Measurements from ENCODE around the gene SMAD6. TPM values are rescaled to one million over a fixed set of nuclear protein-coding genes. Genes with fewer than 3 reads are reported as not detected.
"Not testable (repeated sequence)": the region's sequence is repeated elsewhere in the genome, so short reads cannot be mapped to it uniquely, and the experiment has no call there.

The SMAD6 gene
- total RNA-seq, 1 donor from 2014 or later = 1.9 TPM

DNA sequence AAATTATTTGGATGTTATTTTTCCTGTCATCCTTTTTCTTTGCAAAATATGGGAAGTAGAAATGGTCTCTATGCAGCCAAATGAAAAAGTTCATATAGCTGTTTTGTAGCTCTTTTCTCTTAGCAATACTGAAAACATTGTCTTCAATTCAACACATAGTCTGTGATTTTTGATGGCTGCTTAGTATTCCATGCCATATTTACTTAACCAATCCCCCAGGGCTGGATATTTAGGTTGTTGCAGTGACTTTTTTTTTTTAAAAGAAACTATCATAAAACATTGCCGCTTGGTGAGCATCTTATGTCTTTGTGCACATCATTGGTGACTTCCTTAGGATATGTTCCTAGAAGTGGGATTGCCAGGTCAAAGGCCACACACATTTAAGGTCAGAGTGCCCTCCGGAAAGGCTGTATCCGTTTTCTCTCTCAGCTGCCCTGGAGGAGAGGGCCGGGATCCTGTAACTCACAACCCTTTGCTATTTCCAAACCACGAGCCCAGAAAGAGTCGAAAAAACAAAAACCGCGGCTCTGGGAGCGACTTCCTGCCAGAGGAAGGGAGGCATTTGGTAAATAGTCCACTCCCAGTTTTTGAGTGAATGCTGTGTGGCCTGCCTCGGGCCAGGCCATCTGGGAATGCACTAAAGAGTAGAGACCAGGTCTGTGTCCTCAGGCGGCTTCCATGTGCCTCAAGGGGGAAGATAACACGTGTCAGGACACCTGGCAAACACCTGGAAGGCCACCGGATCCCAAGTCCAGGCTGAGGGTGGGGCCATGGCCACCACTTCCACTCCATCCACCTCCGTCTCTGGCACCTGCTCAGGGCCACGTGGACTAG is 41.9 kb downstream of the SMAD6 start:
- DNase-seq = no peak

- no peak for DNase-seq
Measured at GRCh38 chr15:66744610-66745279, 42.7 kb downstream of the SMAD6 start.

DNA sequence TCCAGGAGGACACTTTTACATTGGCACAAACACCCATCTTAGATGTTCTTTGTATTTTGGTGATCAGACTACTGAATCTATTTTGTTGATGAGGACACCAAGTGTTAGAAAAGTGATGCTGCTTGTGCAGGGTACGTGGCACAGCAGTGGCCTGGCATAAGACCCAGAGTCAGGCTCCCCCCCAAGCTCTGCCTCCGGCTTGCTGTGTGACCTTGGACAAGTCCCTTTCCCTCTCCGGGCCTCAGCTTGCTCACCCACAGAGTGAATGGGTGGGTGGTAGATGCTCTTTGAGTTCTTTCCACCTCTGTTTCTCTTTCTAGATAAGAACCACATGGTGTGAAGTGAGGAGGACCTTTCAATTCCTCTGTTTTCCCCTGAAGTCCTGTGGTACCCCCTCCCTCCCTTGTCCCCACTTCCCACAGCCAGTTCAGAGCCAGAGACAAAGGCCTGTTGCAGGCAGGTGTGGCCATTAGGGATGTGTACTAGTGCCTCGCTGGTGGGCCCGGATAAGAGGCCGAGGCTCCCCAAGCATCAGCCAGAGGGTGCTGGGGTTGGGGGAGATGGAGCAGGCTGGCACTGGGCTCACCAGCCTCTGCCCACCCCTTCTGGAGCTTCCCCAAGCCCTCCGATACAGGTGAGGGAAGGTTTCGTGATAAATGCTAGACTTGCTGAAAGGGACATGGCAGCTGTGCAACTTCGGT is 43.6 kb downstream of the SMAD6 start:
- no peak for DNase-seq

DNA sequence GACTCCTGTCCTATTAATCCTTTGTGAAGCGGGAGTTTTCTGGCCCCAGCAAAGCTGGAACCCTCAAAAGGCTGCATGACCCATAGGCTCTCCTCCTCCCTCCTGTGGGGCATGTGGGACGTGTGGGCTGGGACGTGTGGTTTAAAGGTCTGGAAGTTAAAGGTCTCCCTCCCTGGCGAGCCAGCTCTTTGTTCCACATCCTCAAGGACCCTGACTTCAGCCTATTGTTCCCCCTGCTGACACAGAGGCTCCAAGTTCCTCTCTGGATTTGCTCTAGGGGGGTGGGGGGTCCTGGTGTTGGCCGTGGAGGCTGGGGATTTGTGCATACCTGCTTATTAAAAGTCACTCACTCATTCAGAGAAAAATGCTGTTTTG is 44.2 kb downstream of the SMAD6 start:
- DNase-seq = no peak

DNA sequence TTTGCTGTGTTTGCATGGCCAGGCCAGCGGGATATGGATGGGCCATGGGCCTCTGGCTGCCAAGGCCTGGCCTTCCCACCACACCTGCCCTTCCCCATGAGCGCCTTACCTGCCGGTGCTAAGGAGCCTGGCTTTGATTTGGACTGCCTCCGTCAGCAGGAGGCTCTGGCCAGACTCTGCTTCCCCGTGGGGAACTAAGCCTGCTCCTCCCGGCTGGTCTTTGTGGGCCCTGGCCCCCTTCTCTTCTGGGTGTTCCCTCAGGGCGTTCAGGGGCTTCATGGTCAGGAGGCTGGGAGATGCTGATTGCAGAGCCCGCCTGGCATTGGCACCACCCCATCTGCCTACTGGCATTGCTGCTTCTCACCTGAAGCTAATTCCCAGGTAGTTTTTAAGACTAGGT is 45.2 kb downstream of the SMAD6 start:
- DNase-seq = no peak

- DNase-seq = no peak
Measured at GRCh38 chr15:66747886-66748707, 46.1 kb downstream of the SMAD6 start.

- DNase-seq = no peak
Measured at GRCh38 chr15:66748708-66749035, 46.6 kb downstream of the SMAD6 start.

DNA sequence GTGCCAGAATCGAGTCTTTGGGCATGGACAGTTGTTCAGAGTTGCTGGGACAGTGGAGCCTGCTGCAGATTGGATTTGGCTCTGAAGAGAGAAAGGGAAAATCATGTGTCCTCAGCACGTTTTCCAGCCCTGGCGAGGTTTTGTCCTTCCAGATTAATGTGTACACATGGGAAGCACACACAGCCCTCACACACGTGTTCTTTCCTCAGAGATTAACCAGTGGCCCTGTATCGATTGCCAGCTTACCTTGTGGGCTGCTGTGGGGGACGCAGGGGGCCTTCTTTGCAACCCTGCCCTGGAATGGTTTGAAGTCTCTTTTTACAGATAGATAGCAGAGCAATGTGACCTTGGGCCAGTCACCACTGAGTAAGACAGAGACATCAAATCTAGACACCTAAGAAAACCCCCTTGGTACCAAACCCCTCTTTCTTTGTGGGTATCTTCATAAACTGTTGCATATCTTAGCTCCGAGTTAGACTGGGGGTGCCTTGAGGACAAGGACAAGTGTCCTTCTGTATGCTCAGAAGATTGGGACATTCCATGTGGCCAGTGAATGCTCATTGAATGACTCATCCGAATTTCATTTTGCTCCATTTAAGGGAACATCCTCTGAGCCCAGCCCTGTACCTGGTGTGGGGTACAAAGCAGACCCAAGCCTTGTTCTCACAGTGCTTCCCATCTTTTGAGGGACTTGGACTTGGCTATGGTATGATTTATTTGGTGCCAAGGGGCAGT is 48.0 kb downstream of the SMAD6 start:
- no peak for DNase-seq

- DNase-seq = no peak
Measured at GRCh38 chr15:66750609-66751008, 48.6 kb downstream of the SMAD6 start.

- no peak for DNase-seq
Measured at GRCh38 chr15:66751579-66751978, 49.5 kb downstream of the SMAD6 start.

DNA sequence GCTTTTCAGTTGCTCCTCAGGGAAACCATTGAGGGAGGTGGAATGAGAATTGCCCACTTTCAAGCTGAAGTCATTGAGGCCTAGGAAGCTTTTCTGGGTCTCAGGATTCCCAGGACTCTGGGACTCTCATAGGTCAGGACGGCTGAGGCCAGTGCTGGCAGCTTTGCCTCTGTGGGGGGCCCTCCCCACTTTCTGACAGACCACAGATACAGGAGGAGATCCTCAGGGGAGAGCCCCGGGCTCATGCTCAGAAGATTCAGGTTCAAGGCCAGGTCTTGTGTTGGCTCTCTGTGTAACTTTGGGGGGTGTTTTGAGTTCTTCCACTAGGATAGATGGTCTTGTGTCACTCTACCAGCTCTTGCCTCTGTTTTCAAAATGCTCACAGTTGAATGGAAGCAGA is 50.0 kb downstream of the SMAD6 start:
- no peak for DNase-seq

DNA sequence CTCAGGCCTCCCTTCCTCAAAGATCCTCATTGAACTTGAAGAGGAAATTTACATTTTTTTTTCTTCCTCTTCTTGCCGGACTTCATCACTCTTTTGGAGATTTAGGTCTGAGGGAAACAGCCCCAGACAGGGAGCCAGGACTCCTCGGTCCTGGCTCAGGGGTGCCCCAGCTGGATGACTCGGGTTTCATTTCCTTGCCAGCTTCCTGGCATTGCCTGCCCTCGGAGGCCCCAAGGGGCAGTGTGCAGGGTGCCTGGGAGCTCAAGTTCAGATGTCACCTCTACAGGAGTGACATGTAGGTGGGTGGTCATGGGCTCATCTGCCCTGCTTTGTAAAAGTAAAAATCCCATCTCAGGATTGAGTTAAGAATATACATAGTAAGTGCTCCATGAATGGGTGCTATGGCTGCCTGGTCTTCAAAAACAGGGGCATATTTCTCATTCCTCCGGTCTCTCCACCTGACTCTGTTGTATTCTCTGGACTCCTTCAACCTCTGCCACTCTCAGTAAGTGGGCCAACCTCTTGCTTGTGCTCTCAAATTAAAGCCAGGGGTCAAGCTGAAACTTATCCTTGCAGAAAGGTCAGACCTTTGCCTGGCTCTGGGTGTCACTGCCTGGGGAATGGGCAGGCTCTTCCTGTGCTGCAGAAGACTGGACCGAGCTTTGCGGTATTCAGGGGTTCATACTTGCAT is 51.8 kb downstream of the SMAD6 start:
- DNase-seq = no peak

- DNase-seq = no peak
Measured at GRCh38 chr15:66754789-66755188, 52.8 kb downstream of the SMAD6 start.

DNA sequence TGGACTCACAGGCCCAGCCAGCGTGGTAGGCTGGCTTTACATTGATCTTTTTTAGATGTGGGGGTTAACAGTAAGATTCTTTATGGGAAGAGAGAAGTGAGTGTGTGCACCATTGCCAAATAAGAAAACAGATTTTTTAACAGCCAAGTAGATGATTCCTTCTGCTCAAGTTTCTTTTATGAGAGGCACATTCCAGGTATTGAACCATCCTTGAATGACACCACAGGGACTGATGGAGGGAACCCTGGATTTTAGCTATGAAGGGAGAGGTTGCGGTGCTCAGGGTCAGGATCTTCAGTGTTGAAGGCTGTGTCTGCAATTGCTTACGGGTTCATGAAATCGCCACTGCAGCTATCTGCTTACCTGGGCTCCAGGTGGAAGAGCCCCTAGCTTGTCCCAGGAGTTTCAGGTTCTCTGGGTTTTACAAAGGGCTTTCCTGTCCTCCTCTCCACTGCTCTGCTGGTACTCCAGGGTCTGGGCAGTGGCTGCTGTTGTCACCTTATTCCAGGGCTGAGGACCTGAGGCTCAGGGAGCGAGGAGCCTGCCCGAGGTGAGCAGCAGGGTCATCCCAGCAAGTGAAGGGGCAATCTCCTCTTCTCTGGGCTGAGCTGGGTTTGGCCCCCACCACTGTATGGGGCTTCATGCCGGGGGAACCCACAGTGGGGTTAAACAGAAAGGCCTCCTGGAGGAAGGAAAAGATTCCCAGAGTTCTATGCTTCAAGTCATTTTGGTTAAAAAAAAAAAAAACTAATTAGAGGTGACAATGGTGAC is 53.4 kb downstream of the SMAD6 start:
- DNase-seq = no peak

DNA sequence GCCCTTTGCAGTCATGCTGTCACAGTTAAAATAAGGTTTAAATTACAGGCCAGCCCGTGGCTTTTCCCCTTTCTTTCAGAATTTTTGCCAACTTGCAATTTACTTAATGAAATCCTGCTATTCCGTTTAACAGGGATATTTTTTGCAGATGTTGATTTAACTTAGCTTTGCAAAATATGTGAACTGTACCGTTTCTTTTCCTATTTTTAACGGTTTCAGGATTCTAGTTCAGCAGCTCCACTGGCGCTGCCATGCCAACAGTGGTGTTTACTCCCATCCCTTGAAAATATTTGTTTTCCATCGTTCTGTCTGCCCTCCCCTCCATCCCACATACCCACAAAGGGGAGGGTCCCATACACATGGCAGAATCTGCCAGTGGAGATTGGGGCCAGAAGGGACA is 54.3 kb downstream of the SMAD6 start:
- DNase-seq = no peak

- no peak for DNase-seq
Measured at GRCh38 chr15:66757030-66757429, 55.0 kb downstream of the SMAD6 start.

GRCh38 chr15:66757521-66757920 is 55.5 kb downstream of the SMAD6 start:
- no peak for DNase-seq

DNA sequence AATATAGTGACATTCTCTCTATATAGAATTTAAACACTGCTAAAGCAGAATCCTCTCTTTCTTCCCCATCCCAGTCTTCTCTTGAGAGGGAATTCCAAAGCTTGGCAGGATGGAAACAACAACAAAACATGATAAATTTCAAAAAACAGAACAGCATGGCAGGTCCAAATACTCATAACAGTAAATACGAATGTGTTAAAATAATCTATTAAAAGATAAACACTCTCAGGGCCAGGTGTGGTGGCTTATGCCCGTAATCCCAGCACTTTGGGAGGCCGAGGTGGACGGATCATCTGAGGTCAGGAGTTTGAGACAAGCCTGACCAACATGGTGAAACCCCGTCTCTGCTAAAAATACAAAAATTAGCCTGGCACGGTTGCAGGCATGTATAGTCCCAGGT is 56.2 kb downstream of the SMAD6 start:
- not testable (repeated sequence) for DNase-seq

- no peak for DNase-seq
Measured at GRCh38 chr15:66758844-66759243, 56.8 kb downstream of the SMAD6 start.
